Measurements from ENCODE around the gene KIFBP.

The KIFBP gene

GRCh38 chr10:69045441-69046300 is 57.1 kb downstream of the KIFBP start:
- H3K4me3 ChIP-seq, result no peak overlapping the region
- peak overlapping the region in 20 of 21 experiments; percentile 61 to 97 (median 88) for H3K27ac ChIP-seq

- peak overlapping the region in 18 of 21 experiments; percentile 19 to 97 (median 62) for H3K27ac ChIP-seq
- H3K4me3 ChIP-seq, result no peak overlapping the region
Measured at GRCh38 chr10:69047111-69047832, 58.7 kb downstream of the KIFBP start.

GRCh38 chr10:69048103-69048502 is 59.5 kb downstream of the KIFBP start:
- H3K4me3 ChIP-seq, result no peak overlapping the region
- H3K27ac ChIP-seq, result peak overlapping the region in 18 of 21 experiments; percentile 19 to 92 (median 68)

- peak overlapping the region in 14 of 21 experiments; percentile 1 to 79 (median 48) for H3K27ac ChIP-seq
Measured at GRCh38 chr10:69049566-69049961, 61.0 kb downstream of the KIFBP start.

GRCh38 chr10:69051303-69051702 is 62.7 kb downstream of the KIFBP start:
- no peak overlapping the region for H3K4me3 ChIP-seq
- peak overlapping the region in 2 of 21 experiments; percentile 44 to 63 for H3K27ac ChIP-seq

More at GRCh38 chr10:69049566-69049961, 61.0 kb downstream of the KIFBP start:
- H3K4me3 ChIP-seq, result no peak overlapping the region

- peak overlapping the region in 9 of 21 experiments; percentile 7 to 63 (median 43) for H3K27ac ChIP-seq
- H3K4me3 ChIP-seq, result no peak overlapping the region
Measured at GRCh38 chr10:69051710-69052487, 63.3 kb downstream of the KIFBP start.

GRCh38 chr10:69052736-69053135 is 64.1 kb downstream of the KIFBP start:
- H3K27ac ChIP-seq, result peak overlapping the region in 5 of 21 experiments; percentile 29 to 63 (median 52)
- no peak overlapping the region for H3K4me3 ChIP-seq

GRCh38 chr10:69055241-69055640 is 66.6 kb downstream of the KIFBP start:
- Histone ChIP-seq H3K4me3 (no peak overlapping the region), H3K27ac (peak overlapping the region in 1 of 21 experiments; percentile 81)

- peak overlapping the region in 17 of 21 experiments; percentile 1 to 81 (median 62) for H3K27ac ChIP-seq
- H3K4me3 ChIP-seq, result no peak overlapping the region
Measured at GRCh38 chr10:69056129-69056528, 67.5 kb downstream of the KIFBP start.

GRCh38 chr10:69056536-69057260 is 68.1 kb downstream of the KIFBP start:
- Histone ChIP-seq H3K4me3 (no peak overlapping the region), H3K27ac (peak overlapping the region in 19 of 21 experiments; percentile 1 to 81 (median 60))

- H3K27ac ChIP-seq, result peak overlapping the region in 20 of 21 experiments; percentile 1 to 81 (median 60)
- H3K4me3 ChIP-seq, result no peak overlapping the region
Measured at GRCh38 chr10:69057261-69057950, 68.8 kb downstream of the KIFBP start.

GRCh38 chr10:69057951-69058297 is 69.3 kb downstream of the KIFBP start:
- H3K27ac ChIP-seq, result peak overlapping the region in 18 of 21 experiments; percentile 1 to 81 (median 61)

GRCh38 chr10:69060127-69060798 is 71.7 kb downstream of the KIFBP start:
- no peak overlapping the region for H3K4me3 ChIP-seq
- H3K27ac ChIP-seq, result peak overlapping the region in 4 of 21 experiments; percentile 23 to 82 (median 78)

More at GRCh38 chr10:69057951-69058297, 69.3 kb downstream of the KIFBP start:
- no peak overlapping the region for H3K4me3 ChIP-seq

GRCh38 chr10:69061305-69062161 is 72.9 kb downstream of the KIFBP start:
- peak overlapping the region in 3 of 7 experiments; percentile 8 to 15 (median 15) for H3K4me3 ChIP-seq
- H3K27ac ChIP-seq, result peak overlapping the region in 20 of 21 experiments; percentile 59 to 84 (median 80)

- Histone ChIP-seq H3K27ac (peak overlapping the region in 6 of 21 experiments; percentile 60 to 84 (median 80)), H3K4me3 (no peak overlapping the region)
Measured at GRCh38 chr10:69062901-69063300, 74.3 kb downstream of the KIFBP start.

GRCh38 chr10:69064762-69065328 is 76.2 kb downstream of the KIFBP start:
- H3K4me3 ChIP-seq, result no peak overlapping the region
- H3K27ac ChIP-seq, result peak overlapping the region in 16 of 21 experiments; percentile 13 to 69 (median 44)
